Stimulated activated CD8-positive, alpha-beta memory T cell treated with anti-CD3 and anti-CD28 coated beads, Interleukin-15, amount 100 ng/mL, for 4 hours (primary cell): ENCODE data around the gene PPP1CB.
"Not testable (repeated sequence)": the region's sequence is repeated elsewhere in the genome, so short reads cannot be mapped to it uniquely, and the experiment has no call there.

Experiments
- DNase-seq, 2 donors: peaks; one replicate each; pipeline ENCODE4 v3.0.0-alpha.2; 2020; ENCODE audit warnings: low read depth in 2 of 2

PPP1CB gene

DNA sequence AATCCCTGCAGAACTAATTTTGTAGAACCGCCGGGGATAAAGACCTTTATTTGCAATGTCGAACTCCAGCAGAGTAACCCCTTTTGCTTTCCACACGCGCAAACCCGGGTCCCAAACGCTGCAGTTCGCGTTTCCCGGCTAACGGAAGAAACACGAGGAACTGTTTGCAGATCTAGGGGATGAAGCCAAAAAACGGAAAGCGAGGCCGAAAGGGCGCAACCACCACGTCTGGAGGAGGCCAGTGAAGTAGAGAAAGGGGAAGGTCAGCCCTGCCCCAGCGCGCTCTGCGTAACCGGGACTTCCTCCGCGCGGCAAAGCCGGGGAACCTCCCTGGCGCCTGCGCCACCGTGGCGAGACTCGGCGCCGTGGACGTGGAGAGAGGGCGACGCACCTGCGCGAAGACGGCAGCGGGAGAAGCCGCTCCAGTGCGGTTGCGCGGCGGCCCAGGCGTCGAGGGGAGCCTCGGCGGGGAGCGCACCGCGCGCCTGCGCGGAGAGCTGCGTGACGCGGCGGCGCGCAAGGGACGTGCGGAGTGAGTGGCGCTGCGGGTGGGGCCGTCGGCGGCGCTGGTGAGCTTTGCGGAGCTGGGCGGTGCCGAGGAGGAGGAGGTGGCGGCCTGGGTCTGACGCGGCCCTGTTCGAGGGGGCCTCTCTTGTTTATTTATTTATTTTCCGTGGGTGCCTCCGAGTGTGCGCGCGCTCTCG, at the start of gene PPP1CB:
PPP1CB (plus strand) TSS at position 579 of the 704 bp plus-strand sequence. CDS start 295 bp downstream, outside the sequence.
- DNase-seq = peak; percentile 88 to 92

DNA sequence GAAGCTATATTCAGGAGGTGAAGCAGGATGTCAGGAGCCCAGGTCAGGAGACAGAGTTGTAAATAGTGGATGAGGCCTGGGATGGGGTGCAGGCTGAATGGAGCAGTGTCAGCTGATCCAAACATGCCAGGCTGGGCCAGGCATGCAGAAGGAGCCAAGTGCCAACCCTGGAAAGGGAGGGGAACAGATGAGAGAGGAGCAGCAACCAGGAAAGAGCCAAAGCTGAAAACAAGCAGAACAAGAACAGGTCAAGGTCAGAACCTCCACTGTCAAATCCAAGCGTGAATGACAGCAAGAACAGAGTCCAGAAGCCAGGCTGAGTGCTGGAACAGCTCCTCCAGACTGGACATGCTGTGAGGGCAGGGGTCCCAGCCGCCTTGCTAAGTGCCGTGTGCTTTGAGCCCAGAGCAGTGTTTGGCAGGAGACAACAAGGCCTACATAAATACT, 49.2 kb upstream of the PPP1CB start:
- no peak for DNase-seq

DNA sequence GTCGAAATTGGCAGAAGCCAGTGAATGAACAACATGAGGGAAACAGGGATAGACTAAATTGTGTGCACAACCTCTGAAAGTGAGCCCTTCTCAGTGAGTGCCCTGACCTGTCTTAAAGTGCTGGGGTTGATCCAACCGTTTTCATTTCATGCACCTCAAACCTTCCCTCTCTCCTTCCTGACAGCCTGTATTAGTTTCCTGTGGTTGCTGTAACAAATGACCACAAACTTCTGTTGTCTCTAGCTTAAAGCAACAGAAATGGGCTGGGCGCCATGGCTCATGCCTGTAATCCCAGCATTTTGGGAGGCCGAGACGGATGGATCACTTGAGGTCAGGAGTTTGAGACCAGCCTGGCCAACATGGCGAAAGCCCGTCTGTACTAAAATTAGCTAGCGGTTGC, 48.8 kb upstream of the PPP1CB start:
- no peak for DNase-seq

- DNase-seq = no peak
Measured at GRCh38 chr2:28704621-28705020, 47.0 kb upstream of the PPP1CB start.

GRCh38 chr2:28705751-28706440, 45.7 kb upstream of the PPP1CB start:
- DNase-seq = no peak

DNA sequence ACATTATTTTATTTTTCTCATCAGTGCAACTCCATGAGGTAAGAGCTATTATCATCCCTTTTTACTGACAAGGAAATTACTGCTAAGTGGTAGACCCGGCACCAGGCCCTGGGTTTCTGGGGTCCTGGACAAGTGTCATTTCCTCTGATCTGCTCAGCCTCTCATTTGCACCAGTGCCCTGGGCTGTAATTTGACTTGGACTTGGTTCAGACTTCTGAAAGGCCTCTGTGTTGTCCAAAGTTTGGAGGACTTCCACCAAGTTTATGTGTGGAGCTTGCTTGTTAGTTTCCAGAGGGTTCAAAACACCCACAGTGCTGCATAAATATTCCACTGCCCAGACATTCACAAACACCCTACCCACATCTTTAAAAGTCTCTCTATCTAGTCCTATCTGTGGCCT, 44.0 kb upstream of the PPP1CB start:
- DNase-seq = no peak

DNA sequence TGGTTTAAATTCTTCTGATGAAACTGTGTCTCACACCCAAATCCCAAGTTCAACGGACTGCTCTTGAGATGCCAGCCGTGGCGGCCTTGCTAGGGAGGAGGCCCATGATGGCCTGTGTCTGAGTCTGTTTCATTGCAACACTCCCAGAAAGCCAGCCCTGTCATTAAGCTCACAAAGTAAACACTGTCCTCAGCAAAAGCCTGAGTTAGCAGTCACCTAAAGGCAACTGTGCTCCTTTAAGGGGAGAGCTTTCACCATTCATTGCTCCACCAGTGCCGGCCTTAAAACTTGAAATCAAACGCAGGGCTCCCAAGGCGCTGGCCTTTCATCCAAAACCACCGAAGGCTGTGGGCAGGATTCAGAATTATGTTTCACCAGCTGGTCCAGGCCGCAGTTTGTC, 42.5 kb upstream of the PPP1CB start:
- DNase-seq = no peak

DNA sequence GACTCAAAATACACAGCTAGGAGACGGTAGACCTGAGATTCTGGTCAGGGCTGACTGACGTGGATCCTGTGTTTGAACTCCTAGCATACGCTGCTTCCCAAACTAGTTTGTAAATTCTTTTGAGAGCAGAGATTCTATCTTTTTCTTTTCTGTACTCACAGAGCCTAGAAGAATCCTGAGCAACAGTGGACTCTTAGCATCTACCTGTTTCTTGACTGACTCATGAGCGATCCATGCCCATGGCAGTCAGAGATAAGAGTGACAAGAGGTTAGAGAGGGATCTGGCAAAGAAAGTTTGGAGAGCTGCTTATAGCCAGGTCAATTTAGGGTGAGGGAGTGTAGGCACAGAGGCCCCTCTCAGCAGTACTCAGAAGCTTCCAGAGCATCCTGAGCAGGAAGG, 41.1 kb upstream of the PPP1CB start:
- no peak for DNase-seq

- DNase-seq = no peak
Measured at GRCh38 chr2:28713577-28714298, 37.9 kb upstream of the PPP1CB start.

DNA sequence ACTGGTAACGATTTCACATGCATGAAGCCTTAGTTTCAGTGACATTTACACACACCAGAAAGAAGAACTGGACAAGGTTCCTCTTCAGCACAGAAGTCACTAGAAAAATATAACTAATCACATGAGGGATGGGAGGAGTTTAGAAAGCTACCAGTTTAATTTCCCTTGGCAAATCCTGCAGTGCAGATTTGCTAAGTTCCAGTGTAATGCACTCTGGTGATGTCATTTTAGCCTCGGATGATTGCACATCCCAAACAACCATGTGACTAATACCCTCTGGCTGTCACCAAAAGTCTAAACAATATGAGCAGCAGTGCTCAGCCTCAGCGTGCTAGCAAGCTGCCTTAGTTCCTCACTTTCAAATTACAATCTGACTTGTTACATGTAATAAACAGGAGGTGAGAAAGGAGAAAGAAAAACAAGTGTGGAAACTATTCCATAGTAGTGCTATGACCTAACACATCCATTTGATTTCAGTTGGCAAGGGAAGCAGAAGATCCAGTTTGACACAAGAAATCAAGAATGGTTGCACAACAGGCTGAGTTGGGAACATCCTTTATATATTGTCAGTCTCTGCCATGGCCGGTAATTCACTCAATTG, 35.3 kb upstream of the PPP1CB start:
- DNase-seq = no peak

DNA sequence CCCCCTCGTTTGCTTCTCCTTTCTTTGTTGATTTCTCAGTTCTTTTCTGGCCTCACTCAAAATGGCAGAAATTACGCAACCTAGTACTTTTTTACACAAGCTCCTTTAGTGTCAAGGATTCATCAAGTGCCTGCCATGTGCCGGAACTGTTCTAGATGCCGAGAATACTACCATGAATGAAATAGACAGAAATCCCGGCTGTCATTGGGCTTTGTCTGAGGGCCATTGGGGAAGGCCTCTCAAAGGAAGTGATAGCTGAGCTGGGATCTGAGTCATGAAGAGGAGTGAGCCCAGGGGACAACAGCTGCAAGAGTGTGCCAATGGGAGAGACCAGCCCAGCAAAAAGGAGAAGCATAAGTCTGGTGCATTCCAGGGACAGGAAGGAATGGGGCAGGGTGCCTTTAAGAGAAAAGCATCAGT, 34.3 kb upstream of the PPP1CB start:
- no peak for DNase-seq

- DNase-seq = no peak
Measured at GRCh38 chr2:28720345-28720744, 31.3 kb upstream of the PPP1CB start.

DNA sequence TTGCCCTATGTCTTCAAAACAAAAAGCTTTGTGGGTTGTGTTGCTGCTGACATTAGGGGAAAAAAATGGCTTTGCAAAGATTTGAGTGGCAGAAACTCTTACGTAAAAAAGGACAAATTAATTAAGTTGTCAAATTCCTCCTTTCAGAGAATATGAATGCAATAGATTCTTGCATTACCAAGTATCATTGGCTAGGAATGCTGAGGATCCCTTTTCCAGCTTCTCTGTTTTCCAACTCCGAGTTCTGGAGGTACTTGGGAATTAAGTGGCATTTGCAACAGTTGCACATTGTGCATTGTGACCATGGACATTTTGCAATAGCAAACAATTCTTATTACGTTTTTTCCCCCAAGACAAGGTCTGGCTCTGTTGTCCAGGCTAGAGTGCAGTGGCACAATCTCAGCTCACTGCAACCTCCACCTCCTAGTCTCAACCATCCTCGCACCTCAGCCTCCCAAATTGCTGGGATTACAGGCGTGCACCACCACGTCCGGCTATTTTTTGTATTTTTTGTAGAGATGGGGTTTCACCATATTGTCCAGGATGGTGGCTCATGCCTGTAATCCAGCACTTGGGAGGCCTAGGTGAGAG, 29.9 kb upstream of the PPP1CB start:
- no peak for DNase-seq

- DNase-seq = no peak
Measured at GRCh38 chr2:28725021-28725711, 26.5 kb upstream of the PPP1CB start.

- no peak for DNase-seq
Measured at GRCh38 chr2:28726177-28726576, 25.5 kb upstream of the PPP1CB start.

DNA sequence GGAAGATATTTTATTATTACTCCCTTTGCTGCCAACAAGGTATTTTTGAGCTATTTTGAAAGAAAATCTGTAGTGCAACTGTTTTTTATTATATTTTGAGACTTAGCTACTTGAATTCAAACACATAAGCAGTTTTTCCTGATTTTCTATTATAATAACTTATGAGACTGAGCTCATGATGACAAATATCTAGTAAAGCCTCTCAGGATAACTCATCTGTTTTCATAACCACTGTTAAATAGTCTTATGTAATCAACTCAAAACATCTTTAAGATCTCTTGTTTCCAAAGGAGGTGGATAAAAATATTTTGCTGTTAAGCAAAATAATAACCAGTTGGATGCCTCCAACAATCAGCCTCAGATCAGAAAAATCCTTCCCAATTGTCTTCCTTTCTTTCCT, 21.9 kb upstream of the PPP1CB start:
- DNase-seq = no peak

DNA sequence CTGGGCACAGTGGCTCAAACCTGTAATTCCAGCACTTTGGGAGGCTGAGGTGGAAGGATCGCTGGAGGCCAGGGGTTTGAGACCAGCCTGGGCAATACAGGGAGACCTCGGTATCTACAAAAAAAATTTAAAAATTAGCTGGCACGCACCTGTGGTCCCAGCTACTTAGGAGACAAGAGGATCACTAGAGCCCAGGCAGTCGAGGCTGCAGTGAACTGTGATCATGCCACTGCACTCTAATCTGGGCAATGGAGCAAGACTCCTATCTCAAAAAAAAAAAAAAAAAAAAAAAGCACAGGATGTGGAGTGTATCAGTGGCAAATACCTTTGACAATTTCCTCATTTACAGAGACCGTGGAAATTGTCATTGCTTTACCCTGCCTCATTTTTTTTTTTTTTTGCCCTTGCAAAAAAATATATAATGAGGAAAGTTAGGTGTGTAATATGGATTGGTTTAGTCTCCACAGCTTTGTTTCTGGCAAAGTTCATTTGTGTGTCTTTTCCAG, 20.9 kb upstream of the PPP1CB start:
- DNase-seq = no peak

- no peak for DNase-seq
Measured at GRCh38 chr2:28735511-28735910, 16.1 kb upstream of the PPP1CB start.

GRCh38 chr2:28736034-28736433, 15.6 kb upstream of the PPP1CB start:
- DNase-seq = no peak

GRCh38 chr2:28737655-28738054, 14.0 kb upstream of the PPP1CB start:
- no peak for DNase-seq

DNA sequence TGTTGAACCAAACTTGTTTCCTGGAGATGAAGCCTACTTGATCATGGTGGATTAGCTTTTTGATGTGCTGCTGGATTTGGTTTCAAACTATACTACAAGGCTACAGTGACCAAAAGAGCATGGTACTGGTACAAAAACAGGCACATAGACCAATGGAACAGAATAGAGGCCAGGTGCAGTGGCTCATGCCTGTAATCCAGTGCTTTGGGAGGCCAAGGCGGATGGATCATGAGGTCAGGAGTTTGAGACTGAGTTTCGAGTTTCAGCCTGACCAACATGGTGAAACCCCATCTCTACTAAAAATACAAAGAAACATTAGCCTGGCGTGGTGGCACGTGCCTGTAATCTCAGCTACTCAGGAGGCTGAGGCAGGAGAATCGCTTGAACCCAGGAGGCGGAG, 9.0 kb upstream of the PPP1CB start:
- DNase-seq = not testable (repeated sequence)
